Activated T-cell treated with anti-CD3 and anti-CD28 coated beads for 24 hours (primary cell): ENCODE results near the gene KCP.

ENCODE experiments used
- DNase-seq: peaks from one replicate; pipeline ENCODE4 v3.0.0-alpha.2; 2020; ENCODE audit warnings: low read depth

The KCP gene

GRCh38 chr7:128827248-128827958 is 83.1 kb downstream of the KCP start:
- no peak for DNase-seq

DNA sequence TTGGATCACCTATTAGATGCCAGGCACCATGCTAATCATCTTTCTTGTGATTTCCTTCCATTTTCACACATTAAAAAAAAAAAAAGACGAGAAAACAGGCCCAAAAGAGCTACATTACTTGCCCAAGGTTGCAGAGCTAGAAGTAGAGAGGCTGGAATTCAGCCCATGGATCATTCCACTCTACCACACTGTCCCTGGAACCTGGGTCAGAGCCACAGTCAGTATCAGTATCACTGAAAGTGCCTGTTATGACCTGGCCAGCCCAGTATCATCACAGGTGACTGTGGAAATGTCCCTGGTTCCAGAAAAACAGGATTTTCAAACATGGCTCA is 83.6 kb downstream of the KCP start:
- no peak for DNase-seq
